Esophagus muscularis mucosa (tissue), 4 donors: ENCODE results near the gene TOM1L2. TPM values are rescaled to one million over a fixed set of nuclear protein-coding genes. Genes with fewer than 3 reads are reported as not detected.

Source experiments
- DNase-seq: peaks from one replicate; pipeline ENCODE4 v3.0.0-alpha.2; 2017; ENCODE audit errors: extremely low spot score
- H3K27ac ChIP-seq, 4 donors: fragments of 200-600 bp; sonication (generic); replicated peaks in 1 of 4; 1 replicate in 3 of 4; 2 replicates in 1 of 4; pipeline ENCODE4 v1.5.1; 2016 to 2019; ENCODE audit warnings: mild to moderate bottlenecking in 1 of 4
- H3K27me3 ChIP-seq, 4 donors: fragments of 200-600 bp; sonication (generic); one replicate each; pipeline versions ENCODE4 v1.5.1 to v1.6.0; 2016 to 2019
- H3K36me3 ChIP-seq, 4 donors: fragments of 200-600 bp; sonication (generic); one replicate each; pipeline ENCODE4 v1.5.1; 2016 to 2019
- H3K4me1 ChIP-seq, 4 donors: fragments of 200-600 bp; sonication (generic); one replicate each; pipeline ENCODE4 v1.5.1; 2016 to 2019
- H3K4me3 ChIP-seq, 4 donors: fragments of 200-600 bp; sonication (generic); 1 replicate in 2 of 4; 2 replicates in 2 of 4; pipeline ENCODE4 v1.5.1; 2016 to 2019; ENCODE audit warnings: mild to moderate bottlenecking in 4 of 4, moderate library complexity in 1 of 4
- H3K9me3 ChIP-seq, 4 donors: fragments of 200-600 bp; sonication (generic); 1 replicate in 3 of 4; 2 replicates in 1 of 4; pipeline ENCODE4 v1.5.1; 2016 to 2019
- CTCF ChIP-seq, 3 experiments: fragments of 200-600 bp in 2 of 3; fragments of 450-650 bp in 1 of 3; sonication (generic) in 2 of 3; IDR thresholded peaks; one replicate each; pipeline ENCODE4 v1.5.1; 2017 to 2019; ENCODE audit warnings: antibody characterized with exemption in 3 of 3, mild to moderate bottlenecking in 2 of 3, moderate library complexity in 1 of 3
- EP300 ChIP-seq: sonication (generic); formaldehyde crosslinking; IDR thresholded peaks from one replicate; pipeline ENCODE4 v1.6.1; 2017; ENCODE audit warnings: antibody characterized with exemption
- POLR2A ChIP-seq: fragments of 450-650 bp; IDR thresholded peaks from one replicate; pipeline ENCODE4 v1.6.1; 2017; ENCODE audit warnings: antibody characterized with exemption, moderate library complexity, mild to moderate bottlenecking, low read depth
- POLR2AphosphoS5 ChIP-seq, 2 donors: sonication (generic); formaldehyde crosslinking; IDR thresholded peaks; one replicate each; pipeline ENCODE4 v1.6.1; 2017; ENCODE audit warnings: antibody characterized with exemption in 2 of 2
- WGBS: methylation state at CpG from one replicate; pipeline ENCODE4 v1.1.5; 2018; 5-methylcytosine and 5-hydroxymethylcytosine counted together
- intact Hi-C: fragments of 100-400 bp; cut with DNase I; formaldehyde crosslinking; loops from one replicate; pipeline ENCODE4 v1.15.1; 2023
- total RNA-seq, 4 donors: library from RNA; depleted of rRNA; stranded (reverse); fragments of >200 nt; gene quantifications; one replicate each; pipeline versions ENCODE4 v1.1.0 to v1.2.1, GENCODE V29; 2016

TOM1L2 gene
- total RNA-seq, 4 donors from 2014 or later, result 64.4 to 96.9 (median 75.0) TPM

GRCh38 chr17:18017958-18018357 is 45.8 kb upstream of the TOM1L2 start:
- no peak overlapping the region for H3K27ac ChIP-seq
- intact Hi-C loops, result no loop called here

DNA sequence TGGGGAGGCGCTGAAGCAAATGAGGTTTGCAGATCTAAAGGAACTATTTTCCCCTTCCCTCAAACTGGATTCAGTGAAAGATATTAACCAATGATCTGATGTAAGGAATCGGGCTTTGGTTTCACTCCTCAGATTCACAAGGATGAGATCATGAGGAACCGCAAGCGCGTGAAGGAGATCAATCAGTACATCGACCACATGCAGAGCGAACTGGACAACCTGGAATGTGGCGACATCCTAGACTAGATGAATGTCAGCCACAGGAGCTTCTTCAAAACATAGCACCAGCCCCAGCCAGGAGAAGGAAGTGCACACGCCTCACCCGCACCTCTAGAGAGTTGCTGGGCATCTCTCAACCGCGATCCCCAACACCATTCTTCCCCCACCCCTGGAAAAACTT is 44.2 kb upstream of the TOM1L2 start:
- peaks cover 10 to 60% (median 28%) of the 10 kb centered on the region in 4 donors for H3K36me3 ChIP-seq
- no peak for DNase-seq
- H3K9me3 ChIP-seq, result no peaks in the 10 kb centered on the region
- no peaks in the 10 kb centered on the region for H3K27me3 ChIP-seq
- no peak overlapping the region for H3K4me3 ChIP-seq
- H3K4me1 ChIP-seq, result peaks cover 0 to 8% (median 3%) of the 10 kb centered on the region in 4 donors
- no peak overlapping the region for H3K27ac ChIP-seq
- 90% methylated on average over 12 of the region's 12 CpGs for WGBS
- intact Hi-C loops, result no loop called here
- TF ChIP-seq POLR2A (no peak), EP300 (no peak), POLR2AphosphoS5 (IDR thresholded peaks at IDR 0.05) (no peak), CTCF (IDR thresholded peaks at IDR 0.05) (no peak)

More at GRCh38 chr17:18017958-18018357, 45.8 kb upstream of the TOM1L2 start:
- Histone ChIP-seq H3K36me3 (peaks cover 10 to 55% (median 31%) of the 10 kb centered on the region in 4 donors), H3K27me3 (no peaks in the 10 kb centered on the region), H3K9me3 (no peaks in the 10 kb centered on the region), H3K4me3 (no peak overlapping the region), H3K4me1 (peaks cover 0 to 8% (median 3%) of the 10 kb centered on the region in 4 donors)
- 67% methylated on average over 3 of the region's 3 CpGs for WGBS
- no peak for DNase-seq
- no peak for TF ChIP-seq CTCF (IDR thresholded peaks at IDR 0.05)
- TF ChIP-seq EP300, result no peak
- no peak for TF ChIP-seq POLR2A
- TF ChIP-seq POLR2AphosphoS5 (IDR thresholded peaks at IDR 0.05), result no peak

DNA sequence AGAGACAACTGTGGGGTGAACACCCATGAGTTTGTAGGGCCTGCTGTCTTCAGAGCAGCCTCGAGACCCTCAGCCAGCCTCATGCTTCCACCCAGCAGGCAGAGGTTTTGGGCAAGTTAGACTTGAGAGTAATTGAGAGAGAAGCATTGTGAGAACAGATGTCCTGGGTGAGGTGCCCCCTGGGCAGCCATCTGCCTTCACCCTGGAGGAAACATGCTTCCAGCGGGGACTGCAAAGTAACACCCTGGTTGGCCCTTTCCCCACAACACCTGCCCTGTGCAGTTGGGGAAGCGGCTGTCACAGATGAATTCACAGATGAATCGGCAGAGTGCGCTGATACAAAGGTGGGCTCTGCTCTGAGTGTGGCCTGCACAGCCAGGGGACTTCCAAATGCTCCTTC is 43.4 kb upstream of the TOM1L2 start:
- Histone ChIP-seq H3K4me3 (no peak overlapping the region), H3K4me1 (peaks cover 0 to 8% (median 3%) of the 10 kb centered on the region in 4 donors), H3K27ac (no peak overlapping the region), H3K36me3 (peaks cover 10 to 58% (median 24%) of the 10 kb centered on the region in 4 donors), H3K9me3 (no peaks in the 10 kb centered on the region), H3K27me3 (no peaks in the 10 kb centered on the region)
- 93% methylated on average over 4 of the region's 5 CpGs for WGBS
- DNase-seq, result no peak
- TF ChIP-seq EP300, result no peak
- intact Hi-C loops, result no loop called here

- no peaks in the 10 kb centered on the region for H3K27me3 ChIP-seq
- TF ChIP-seq POLR2A (no peak), EP300 (no peak), CTCF (IDR thresholded peaks at IDR 0.05) (no peak), POLR2AphosphoS5 (IDR thresholded peaks at IDR 0.05) (no peak)
- no peak for DNase-seq
- WGBS, result 98% methylated on average over 6 of the region's 6 CpGs
- H3K9me3 ChIP-seq, result no peaks in the 10 kb centered on the region
- H3K4me3 ChIP-seq, result no peak overlapping the region
- peaks cover 10 to 66% (median 25%) of the 10 kb centered on the region in 4 donors for H3K36me3 ChIP-seq
- intact Hi-C loops, result no loop called here
- no peak overlapping the region for H3K27ac ChIP-seq
- peaks cover 0 to 5% (median 0%) of the 10 kb centered on the region in 4 donors for H3K4me1 ChIP-seq
Observed at GRCh38 chr17:18014006-18014405, 41.8 kb upstream of the TOM1L2 start.

DNA sequence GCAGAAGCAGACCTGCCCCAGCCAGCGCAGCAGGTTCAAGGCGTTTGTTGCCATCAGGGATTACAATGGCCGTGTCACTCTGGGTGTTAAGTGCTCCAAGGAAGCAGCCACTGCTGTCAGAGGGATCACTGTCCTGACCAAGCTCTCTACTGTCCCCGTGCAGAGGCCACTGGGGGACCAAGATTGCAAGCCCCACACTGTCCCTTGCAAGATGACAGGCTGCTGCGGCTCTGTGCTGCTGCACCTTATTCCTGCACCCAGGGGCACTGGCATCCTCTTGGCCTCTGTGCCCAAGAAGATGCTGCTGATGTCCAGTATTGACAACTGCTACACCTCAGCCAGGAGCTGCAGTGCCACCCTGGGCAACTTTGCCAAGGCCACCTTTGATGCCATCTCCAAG is 39.1 kb upstream of the TOM1L2 start:
- Histone ChIP-seq H3K27ac (no peak overlapping the region), H3K36me3 (peaks cover 10 to 70% (median 25%) of the 10 kb centered on the region in 4 donors), H3K4me3 (no peak overlapping the region), H3K27me3 (no peaks in the 10 kb centered on the region), H3K4me1 (no peaks in the 10 kb centered on the region), H3K9me3 (no peaks in the 10 kb centered on the region)
- no CpG with 5 or more reads among the region's 5 CpGs for WGBS
- no peak for TF ChIP-seq POLR2A
- no peak for TF ChIP-seq POLR2AphosphoS5 (IDR thresholded peaks at IDR 0.05)
- TF ChIP-seq CTCF (IDR thresholded peaks at IDR 0.05), result no peak
- TF ChIP-seq EP300, result no peak
- intact Hi-C loops, result no loop called here
- DNase-seq, result no peak
